Natural killer cell (primary cell): ENCODE data around the gene CREB5. TPM values are rescaled to one million over a fixed set of nuclear protein-coding genes. Genes with fewer than 3 reads are reported as not detected.

Source experiments
- ATAC-seq, 3 donors: fragments of 150-1000 bp in 2 of 3; fragments of 200-7000 bp in 1 of 3; cut with Tn5 transposase; 1 replicate in 1 of 3; 2 replicates in 2 of 3; pipeline ENCODE4 v1.10.0; 2021; ENCODE audit warnings: mild to moderate bottlenecking in 2 of 3, moderate library complexity in 2 of 3
- DNase-seq, 2 donors: peaks; one replicate each; pipeline versions ENCODE4 v3.0.0 to v3.0.0-alpha.2; 2013 to 2021; ENCODE audit warnings: mixed read lengths in 1 of 2
- H3K27ac ChIP-seq: one replicate; pipeline ENCODE4 v1.5.1; 2013; ENCODE audit warnings: mild to moderate bottlenecking, low read length
- H3K27me3 ChIP-seq: one replicate; pipeline ENCODE4 v1.6.1; 2013; ENCODE audit warnings: low read length; ENCODE audit not compliant: control insufficient read depth, insufficient read depth
- H3K36me3 ChIP-seq: one replicate; pipeline ENCODE4 v1.6.1; 2013; ENCODE audit warnings: low read length; ENCODE audit not compliant: control insufficient read depth, insufficient read depth
- H3K4me1 ChIP-seq: one replicate; pipeline ENCODE4 v1.6.1; 2013; ENCODE audit warnings: low read length; ENCODE audit not compliant: control insufficient read depth, insufficient read depth
- H3K4me3 ChIP-seq: one replicate; pipeline ENCODE4 v1.5.1; 2013; ENCODE audit warnings: low read length
- H3K9me3 ChIP-seq: one replicate; pipeline ENCODE4 v1.6.1; 2013; ENCODE audit warnings: low read length; ENCODE audit not compliant: control insufficient read depth, insufficient read depth
- H3K27ac Mint-ChIP-seq, 2 donors: one replicate each; pipeline ENCODE4 v1.8.0; 2022; ENCODE audit warnings: mild to moderate bottlenecking in 2 of 2, mixed read lengths in 2 of 2, moderate library complexity in 1 of 2
- H3K27me3 Mint-ChIP-seq, 2 donors: one replicate each; pipeline ENCODE4 v1.8.0; 2022; ENCODE audit warnings: low read depth in 2 of 2, mixed read lengths in 2 of 2
- H3K36me3 Mint-ChIP-seq: one replicate; pipeline ENCODE4 v1.8.0; 2022; ENCODE audit warnings: mixed read lengths
- H3K4me1 Mint-ChIP-seq, 2 donors: one replicate each; pipeline ENCODE4 v1.8.0; 2022; ENCODE audit warnings: mixed read lengths in 2 of 2
- H3K4me3 Mint-ChIP-seq: one replicate; pipeline ENCODE4 v1.8.0; 2022; ENCODE audit warnings: mild to moderate bottlenecking, moderate library complexity, mixed read lengths
- H3K9me3 Mint-ChIP-seq, 2 donors: one replicate each; pipeline ENCODE4 v1.8.0; 2022; ENCODE audit warnings: mixed read lengths in 2 of 2
- CTCF ChIP-seq: fragments of 200-600 bp; IDR thresholded peaks from one replicate; pipeline ENCODE4 v1.8.0; 2022; ENCODE audit warnings: antibody characterized with exemption
- WGBS: methylation state at CpG from one replicate; pipeline ENCODE4 v1.1.7; 2013; ENCODE audit warnings: missing lambda C conversion rate; ENCODE audit not compliant: insufficient coverage; 5-methylcytosine and 5-hydroxymethylcytosine counted together
- intact Hi-C: fragments of 100-400 bp; cut with micrococcal nuclease; formaldehyde crosslinking; loops from one replicate; pipeline ENCODE4 v1.14.2; 2022
- total RNA-seq, 4 donors: library from RNA; stranded (reverse); fragments of 120-200 nt in 1 of 4; gene quantifications; one replicate each; pipeline versions ENCODE4 v1.2.3 to v1.2.4, GENCODE V29; 2013 to 2022

Gene CREB5
- total RNA-seq, 3 donors from 2014 or later (not counting 1 experiment from before 2014, with no cell fraction given): 0.52 to 7.0 (median 0.89) TPM

DNA sequence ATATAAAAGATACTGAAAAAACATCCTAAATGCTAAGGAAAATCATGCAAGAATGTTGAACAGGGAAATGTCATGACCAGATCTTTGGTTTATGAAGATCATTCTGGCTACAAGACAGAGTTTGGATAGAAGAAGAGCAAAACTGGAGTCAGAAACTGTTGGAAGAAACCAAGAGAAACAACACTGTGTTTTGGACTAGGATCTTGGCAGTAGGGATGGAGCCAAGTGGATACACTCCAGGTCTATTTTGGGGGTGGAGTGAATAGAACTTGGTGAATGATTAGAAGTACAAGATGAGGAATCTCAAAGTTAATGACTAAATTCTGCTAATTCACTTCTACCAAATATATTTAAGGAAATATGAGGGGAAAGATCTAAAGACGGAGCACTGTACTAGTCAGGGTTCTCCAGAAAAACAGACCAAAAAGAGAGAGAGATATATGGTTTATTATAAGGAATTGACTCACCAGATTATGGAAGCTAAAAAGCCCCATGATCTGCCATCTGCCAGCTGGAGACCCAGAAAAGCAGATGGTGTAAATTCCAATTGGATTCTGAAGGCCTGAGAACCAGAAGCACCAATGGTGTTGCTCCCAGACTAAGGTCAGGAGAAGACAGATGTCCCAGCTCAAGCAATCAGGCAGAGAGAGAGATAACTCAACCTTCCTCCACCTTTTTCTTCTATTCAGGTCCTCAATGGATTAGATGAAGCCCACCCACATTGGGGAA is 290.9 kb downstream of the CREB5 start:
- Histone ChIP-seq H3K4me3 (no peak overlapping the region), H3K9me3 (no peaks in the 10 kb centered on the region), H3K27me3 (no peaks in the 10 kb centered on the region), H3K27ac (no peak overlapping the region), H3K4me1 (no peaks in the 10 kb centered on the region), H3K36me3 (no peaks in the 10 kb centered on the region)
- Mint-ChIP-seq H3K27ac (no peak overlapping the region), H3K27me3 (peaks cover 4 to 18% of the 10 kb centered on the region in 2 donors), H3K9me3 (no peaks in the 10 kb centered on the region), H3K4me1 (no peaks in the 10 kb centered on the region), H3K4me3 (no peak overlapping the region), H3K36me3 (no peaks in the 10 kb centered on the region)
- WGBS: 83% methylated on average over 1 of the region's 1 CpG
- TF ChIP-seq CTCF: no peak
- ATAC-seq (no peak), DNase-seq (no peak)
- intact Hi-C loops: no loop called here

DNA sequence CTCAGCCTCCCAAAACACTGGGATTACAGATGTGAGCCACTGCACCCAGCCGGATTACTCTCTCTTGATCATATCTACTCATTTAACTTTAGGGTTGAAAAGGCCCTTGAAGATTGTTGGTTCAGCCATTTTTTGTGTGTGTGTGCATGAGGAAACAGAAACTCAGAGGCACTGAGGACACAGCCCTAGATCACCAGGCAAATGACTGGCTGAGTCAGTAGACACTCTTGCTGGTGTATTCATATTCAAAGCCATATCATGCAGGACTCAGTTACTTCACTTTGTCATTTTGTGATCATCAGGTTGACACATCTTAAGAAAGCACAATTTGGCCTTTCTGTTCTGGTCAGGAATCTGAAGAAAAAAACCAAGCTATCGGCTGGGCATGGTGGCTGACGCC is 292.4 kb downstream of the CREB5 start:
- intact Hi-C loops: no loop called here
- Histone ChIP-seq H3K27me3 (no peaks in the 10 kb centered on the region), H3K9me3 (no peaks in the 10 kb centered on the region), H3K36me3 (no peaks in the 10 kb centered on the region), H3K27ac (no peak overlapping the region), H3K4me1 (no peaks in the 10 kb centered on the region), H3K4me3 (no peak overlapping the region)
- ATAC-seq (no peak), DNase-seq (no peak)
- Mint-ChIP-seq H3K4me3 (no peak overlapping the region), H3K27me3 (peaks cover 4 to 24% of the 10 kb centered on the region in 2 donors), H3K36me3 (no peaks in the 10 kb centered on the region), H3K9me3 (no peaks in the 10 kb centered on the region), H3K4me1 (no peaks in the 10 kb centered on the region), H3K27ac (no peak overlapping the region)
- 86% methylated on average over 3 of the region's 3 CpGs for WGBS
- no peak for TF ChIP-seq CTCF

DNA sequence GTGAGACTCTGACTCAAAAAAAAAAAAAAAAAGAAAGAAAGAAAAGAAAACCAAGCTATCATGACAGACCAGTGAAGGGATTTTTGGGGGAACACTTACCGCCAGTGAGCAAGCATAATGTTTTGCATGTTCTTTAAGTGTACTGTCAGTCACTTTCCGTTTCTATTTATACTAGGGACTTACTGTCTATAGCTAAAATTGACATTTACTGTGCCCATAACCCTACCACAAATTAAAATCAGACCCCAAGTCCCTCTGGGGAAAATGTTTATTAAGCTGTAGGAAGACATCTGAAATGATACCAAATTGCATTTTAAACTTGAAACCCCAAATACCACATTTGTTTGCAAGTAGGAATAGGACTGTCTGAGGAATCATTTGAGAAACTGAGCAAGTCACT is 293.0 kb downstream of the CREB5 start:
- no peak for ATAC-seq
- 44% methylated on average over 1 of the region's 2 CpGs for WGBS
- DNase-seq: no peak
- no peaks in the 10 kb centered on the region for H3K9me3 ChIP-seq
- no peak overlapping the region for H3K27ac ChIP-seq
- no peaks in the 10 kb centered on the region for H3K4me1 ChIP-seq
- Mint-ChIP-seq H3K27me3 (peaks cover 4 to 24% of the 10 kb centered on the region in 2 donors), H3K4me1 (no peaks in the 10 kb centered on the region), H3K4me3 (no peak overlapping the region), H3K9me3 (no peaks in the 10 kb centered on the region), H3K36me3 (no peaks in the 10 kb centered on the region), H3K27ac (no peak overlapping the region)
- intact Hi-C loops: no loop called here
- H3K4me3 ChIP-seq: no peak overlapping the region
- TF ChIP-seq CTCF: no peak
- H3K27me3 ChIP-seq: no peaks in the 10 kb centered on the region
- no peaks in the 10 kb centered on the region for H3K36me3 ChIP-seq

- no peaks in the 10 kb centered on the region for H3K9me3 Mint-ChIP-seq
- WGBS: 57% methylated on average over 1 of the region's 1 CpG
- no peak for ATAC-seq
These were observed 294.3 kb downstream of the CREB5 start for GRCh38 chr7:28706584-28706983.

More at GRCh38 chr7:28706584-28706983, 294.3 kb downstream of the CREB5 start:
- Mint-ChIP-seq H3K27me3 (peaks cover 7 to 31% of the 10 kb centered on the region in 2 donors), H3K27ac (no peak overlapping the region), H3K4me3 (no peak overlapping the region), H3K36me3 (no peaks in the 10 kb centered on the region), H3K4me1 (no peaks in the 10 kb centered on the region)
- Histone ChIP-seq H3K36me3 (no peaks in the 10 kb centered on the region), H3K9me3 (no peaks in the 10 kb centered on the region), H3K4me1 (no peaks in the 10 kb centered on the region), H3K4me3 (no peak overlapping the region), H3K27ac (no peak overlapping the region), H3K27me3 (no peaks in the 10 kb centered on the region)
- TF ChIP-seq CTCF: no peak
- no peak for DNase-seq
- intact Hi-C loops: no loop called here
